Gastrocnemius medialis (tissue), 4 donors: ENCODE results near the gene MTAP.
A peak's percentile ranks its signal among the peaks of the same experiment; 100 is the strongest.

ENCODE experiments used
- POLR2A ChIP-seq, 2 donors: fragments of 450-650 bp; IDR thresholded peaks; one replicate each; pipeline ENCODE4 v1.6.1; 2017; ENCODE audit warnings: antibody characterized with exemption in 2 of 2, mild to moderate bottlenecking in 2 of 2, moderate library complexity in 2 of 2
- TF ChIP-seq, protein P1 (sequence below), 5 experiments: fragments of 450-650 bp in 3 of 5; fragments of 200-600 bp in 2 of 5; sonication (generic) in 2 of 5; IDR thresholded peaks in 4 of 5; conservative IDR thresholded peaks in 1 of 5; 1 replicate in 4 of 5; 2 replicates in 1 of 5; pipeline ENCODE4 v1.5.1; 2016 to 2019; ENCODE audit warnings: antibody characterized with exemption in 5 of 5, mild to moderate bottlenecking in 3 of 5, moderate library complexity in 3 of 5

DNA sequence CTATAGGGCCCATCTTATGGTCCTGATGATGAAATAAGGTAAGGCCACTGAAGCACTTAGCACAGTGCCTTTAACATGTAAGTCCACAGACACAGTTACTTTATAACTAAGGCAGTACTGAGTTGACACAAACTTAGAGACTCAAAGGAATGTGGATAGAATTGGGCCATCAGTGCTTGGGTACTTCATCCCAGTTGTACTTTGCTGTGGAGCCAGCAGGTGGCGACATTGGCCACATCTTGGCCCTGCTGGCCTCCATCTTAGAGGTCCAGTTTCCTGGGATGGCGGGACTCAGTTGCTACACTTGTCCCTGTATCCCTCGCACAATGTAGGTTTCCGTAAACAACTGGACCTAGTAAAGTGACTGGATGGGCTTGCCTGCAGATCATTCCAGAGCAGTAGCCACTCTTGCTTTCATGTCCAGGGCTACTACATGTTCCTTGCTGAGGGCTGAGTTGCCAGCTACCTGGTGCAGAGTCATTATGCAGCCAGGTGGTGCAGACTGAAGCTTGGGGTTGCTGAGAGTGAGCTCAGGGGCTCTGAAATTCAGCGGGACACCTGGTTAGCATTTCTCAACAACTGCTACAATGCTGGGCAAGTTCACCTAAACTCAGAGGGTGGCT lies 10.6 kb downstream of the MTAP start:
- TF ChIP-seq, protein P1, sequence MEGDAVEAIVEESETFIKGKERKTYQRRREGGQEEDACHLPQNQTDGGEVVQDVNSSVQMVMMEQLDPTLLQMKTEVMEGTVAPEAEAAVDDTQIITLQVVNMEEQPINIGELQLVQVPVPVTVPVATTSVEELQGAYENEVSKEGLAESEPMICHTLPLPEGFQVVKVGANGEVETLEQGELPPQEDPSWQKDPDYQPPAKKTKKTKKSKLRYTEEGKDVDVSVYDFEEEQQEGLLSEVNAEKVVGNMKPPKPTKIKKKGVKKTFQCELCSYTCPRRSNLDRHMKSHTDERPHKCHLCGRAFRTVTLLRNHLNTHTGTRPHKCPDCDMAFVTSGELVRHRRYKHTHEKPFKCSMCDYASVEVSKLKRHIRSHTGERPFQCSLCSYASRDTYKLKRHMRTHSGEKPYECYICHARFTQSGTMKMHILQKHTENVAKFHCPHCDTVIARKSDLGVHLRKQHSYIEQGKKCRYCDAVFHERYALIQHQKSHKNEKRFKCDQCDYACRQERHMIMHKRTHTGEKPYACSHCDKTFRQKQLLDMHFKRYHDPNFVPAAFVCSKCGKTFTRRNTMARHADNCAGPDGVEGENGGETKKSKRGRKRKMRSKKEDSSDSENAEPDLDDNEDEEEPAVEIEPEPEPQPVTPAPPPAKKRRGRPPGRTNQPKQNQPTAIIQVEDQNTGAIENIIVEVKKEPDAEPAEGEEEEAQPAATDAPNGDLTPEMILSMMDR (IDR thresholded peaks at IDR 0.05 in 4 of 5, conservative IDR thresholded peaks at IDR 0.05 in 1 of 5): peak; percentile 71 to 89 (median 82)
- no peak for TF ChIP-seq POLR2A (IDR thresholded peaks at IDR 0.05)
